ENCODE data around the gene TTI1. TPM values are rescaled to one million over a fixed set of nuclear protein-coding genes. Genes with fewer than 3 reads are reported as not detected.

TTI1 gene
- total and polyA plus RNA-seq, 12 donors, result 8.3 to 14.8 (median 11.2) TPM

DNA sequence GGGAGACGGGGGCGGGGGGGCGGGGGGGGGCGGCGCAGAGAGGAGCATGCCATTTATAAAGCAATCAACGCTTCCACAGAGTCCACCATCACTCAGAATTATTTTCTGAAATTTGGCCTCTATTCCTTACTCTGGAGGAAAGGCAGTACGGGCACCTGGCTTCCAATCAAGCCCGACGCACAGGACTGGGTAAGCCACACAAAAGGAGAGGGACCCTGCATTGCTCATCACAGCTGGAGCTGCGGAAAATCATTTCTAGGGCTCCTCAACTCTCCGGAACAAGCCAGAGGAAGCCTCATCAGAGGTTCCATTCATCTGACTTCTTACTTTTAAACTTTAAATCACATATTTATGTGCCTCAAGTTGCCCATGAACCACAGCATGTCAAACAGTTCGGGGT is 55.9 kb downstream of the TTI1 start:
- TF ChIP-seq, protein P1, sequence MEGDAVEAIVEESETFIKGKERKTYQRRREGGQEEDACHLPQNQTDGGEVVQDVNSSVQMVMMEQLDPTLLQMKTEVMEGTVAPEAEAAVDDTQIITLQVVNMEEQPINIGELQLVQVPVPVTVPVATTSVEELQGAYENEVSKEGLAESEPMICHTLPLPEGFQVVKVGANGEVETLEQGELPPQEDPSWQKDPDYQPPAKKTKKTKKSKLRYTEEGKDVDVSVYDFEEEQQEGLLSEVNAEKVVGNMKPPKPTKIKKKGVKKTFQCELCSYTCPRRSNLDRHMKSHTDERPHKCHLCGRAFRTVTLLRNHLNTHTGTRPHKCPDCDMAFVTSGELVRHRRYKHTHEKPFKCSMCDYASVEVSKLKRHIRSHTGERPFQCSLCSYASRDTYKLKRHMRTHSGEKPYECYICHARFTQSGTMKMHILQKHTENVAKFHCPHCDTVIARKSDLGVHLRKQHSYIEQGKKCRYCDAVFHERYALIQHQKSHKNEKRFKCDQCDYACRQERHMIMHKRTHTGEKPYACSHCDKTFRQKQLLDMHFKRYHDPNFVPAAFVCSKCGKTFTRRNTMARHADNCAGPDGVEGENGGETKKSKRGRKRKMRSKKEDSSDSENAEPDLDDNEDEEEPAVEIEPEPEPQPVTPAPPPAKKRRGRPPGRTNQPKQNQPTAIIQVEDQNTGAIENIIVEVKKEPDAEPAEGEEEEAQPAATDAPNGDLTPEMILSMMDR (IDR thresholded peaks at IDR 0.05), result no peak
- Histone ChIP-seq H3K4me3 (no peak overlapping the region), H3K9me3 (no peaks in the 10 kb centered on the region), H3K27ac (no peak overlapping the region), H3K4me1 (no peaks in the 10 kb centered on the region), H3K36me3 (peaks cover 0 to 15% (median 5%) of the 10 kb centered on the region in 9 donors), H3K27me3 (no peaks in the 10 kb centered on the region)
- DNase-seq (no peak), ATAC-seq (no peak)
- WGBS, 2 donors, result 22 to 30% methylated on average over 12 of the region's 12 CpGs
- intact Hi-C loops (cut with DNase I), result no loop called here

DNA sequence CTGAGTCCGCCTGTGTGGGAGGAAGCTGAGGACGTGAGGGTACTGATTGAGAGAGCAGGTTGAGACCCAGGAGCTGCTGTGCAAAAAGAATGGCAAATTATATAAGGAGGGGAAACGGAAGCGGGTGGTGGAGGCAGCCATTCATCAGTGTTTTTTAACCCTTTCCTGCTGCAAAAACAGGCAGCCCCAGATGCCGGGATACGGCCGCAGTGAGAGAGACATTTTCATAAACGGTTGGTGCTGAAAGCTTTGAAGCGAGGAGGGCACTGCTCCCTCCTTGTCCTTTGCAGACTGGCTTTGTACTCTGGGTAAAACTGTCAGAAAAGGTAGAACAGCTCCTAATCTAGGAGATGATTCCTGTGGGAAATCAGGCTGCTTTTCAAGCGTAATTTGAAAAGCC is 56.4 kb downstream of the TTI1 start:
- Histone ChIP-seq H3K36me3 (peaks cover 0 to 11% (median 3%) of the 10 kb centered on the region in 9 donors), H3K27ac (no peak overlapping the region), H3K4me1 (no peaks in the 10 kb centered on the region), H3K9me3 (no peaks in the 10 kb centered on the region), H3K4me3 (no peak overlapping the region), H3K27me3 (no peaks in the 10 kb centered on the region)
- TF ChIP-seq, protein P1 (IDR thresholded peaks at IDR 0.05), result no peak
- no peak for ATAC-seq
- intact Hi-C loops (cut with DNase I), result no loop called here
- DNase-seq, result no peak
- 39 to 58% methylated on average over 10 of the region's 10 CpGs for WGBS, 2 donors

DNA sequence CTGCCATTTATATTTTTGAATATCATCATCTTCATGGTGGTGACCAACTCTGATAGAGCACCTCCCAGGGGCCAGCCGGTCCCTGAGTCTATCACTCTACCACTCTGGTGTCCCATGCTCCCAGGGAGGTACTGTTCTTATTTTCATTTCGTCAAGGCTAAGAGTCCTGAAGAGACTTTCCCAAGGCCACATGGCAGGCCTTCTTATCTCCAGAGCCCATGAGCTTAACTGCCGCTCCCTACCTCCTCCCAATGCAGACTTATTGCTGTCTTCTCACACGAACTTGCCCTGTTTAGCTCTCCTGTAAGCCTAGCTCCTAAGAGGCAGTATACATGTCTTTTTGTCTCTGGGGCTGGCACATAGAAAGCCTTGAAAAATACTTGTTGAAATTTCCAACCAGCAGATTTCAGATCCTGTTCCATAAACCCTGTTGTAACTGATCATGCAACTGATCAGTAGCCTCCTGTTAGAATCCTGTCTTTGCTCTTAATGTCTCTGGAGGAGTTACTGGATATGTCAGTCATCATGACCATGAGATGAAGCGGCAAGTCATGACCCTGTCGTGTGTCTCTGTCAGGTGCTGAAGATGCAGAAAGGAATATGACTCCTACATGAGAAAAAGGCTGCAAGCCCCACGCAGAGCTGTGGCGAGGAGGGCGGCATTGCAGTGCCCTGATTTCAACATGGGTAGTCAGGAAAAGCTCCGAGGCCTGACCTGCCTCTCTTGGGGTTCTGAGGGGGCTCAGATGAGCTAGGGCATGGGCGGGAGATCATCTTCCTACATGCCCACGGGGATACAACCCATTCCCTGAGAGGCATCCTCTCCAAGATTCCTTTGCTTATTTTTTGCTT is 60.0 kb downstream of the TTI1 start:
- DNase-seq (no peak), ATAC-seq (no peak)
- intact Hi-C loops (cut with DNase I), result no loop called here
- peaks cover 0 to 7% (median 0%) of the 10 kb centered on the region in 9 donors for H3K4me1 ChIP-seq
- peaks cover 0 to 9% (median 0%) of the 10 kb centered on the region in 11 donors for H3K9me3 ChIP-seq
- no peak overlapping the region for H3K27ac ChIP-seq
- WGBS, 2 donors, result 86 to 89% methylated on average over 12 of the region's 12 CpGs
- no peaks in the 10 kb centered on the region for H3K36me3 ChIP-seq
- TF ChIP-seq, protein P1 (IDR thresholded peaks at IDR 0.05), result no peak
- H3K27me3 ChIP-seq, result no peaks in the 10 kb centered on the region
- H3K4me3 ChIP-seq, result no peak overlapping the region

DNA sequence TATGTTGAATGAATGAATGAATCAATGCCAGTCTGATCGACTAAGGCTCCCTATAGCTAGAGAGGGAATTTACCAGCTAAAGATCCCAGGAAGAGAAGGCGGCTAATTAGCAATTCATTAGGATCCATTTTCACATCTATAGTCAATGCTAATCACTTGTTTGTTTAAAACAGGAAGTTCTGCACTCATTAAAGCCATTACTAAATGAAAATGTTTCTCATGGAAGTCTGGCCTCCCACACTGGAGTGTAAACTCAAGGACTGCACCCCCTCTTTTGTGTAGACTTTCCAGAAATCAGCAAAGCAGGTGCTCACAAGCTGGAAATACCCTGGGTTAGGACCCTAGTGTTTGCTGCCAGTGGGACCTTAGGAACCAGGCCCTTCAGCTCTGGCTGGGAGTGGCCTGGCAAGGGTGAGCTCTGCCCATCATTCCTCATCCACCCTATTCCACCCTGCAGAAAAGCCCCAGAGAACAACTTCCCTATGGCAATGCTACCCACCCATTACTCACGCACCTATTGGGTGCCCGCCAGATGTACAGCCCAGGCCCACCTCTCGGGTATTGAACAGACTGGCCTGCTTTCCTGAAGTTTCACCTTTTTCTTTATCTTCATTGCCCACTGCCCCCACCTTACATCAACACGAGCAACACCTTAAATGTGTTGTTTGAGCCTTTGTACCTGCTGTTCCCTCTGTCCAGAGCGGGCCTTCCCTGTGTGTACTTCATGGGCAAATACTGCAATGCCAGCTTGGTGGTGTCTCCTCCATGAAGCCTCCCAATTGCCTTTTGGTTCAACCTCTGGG is 60.8 kb downstream of the TTI1 start:
- ATAC-seq, result no peak

More for the DNA sequence above, 60.8 kb downstream of the TTI1 start:
- peaks cover 0 to 7% (median 0%) of the 10 kb centered on the region in 9 donors for H3K4me1 ChIP-seq
- H3K27me3 ChIP-seq, result no peaks in the 10 kb centered on the region
- intact Hi-C loops (cut with DNase I), result no loop called here
- no peak overlapping the region for H3K4me3 ChIP-seq
- TF ChIP-seq, protein P1 (IDR thresholded peaks at IDR 0.05), result no peak
- H3K27ac ChIP-seq, result no peak overlapping the region
- no peaks in the 10 kb centered on the region for H3K36me3 ChIP-seq
- H3K9me3 ChIP-seq, result peaks cover 0 to 17% (median 4%) of the 10 kb centered on the region in 11 donors
- WGBS, 2 donors, result 86 to 89% methylated on average over 7 of the region's 7 CpGs
- no peak for DNase-seq
